Fibroblast of skin of abdomen (primary cell): ENCODE results near the gene DERL2.

Experiments used
- DNase-seq: peaks from one replicate; pipeline ENCODE4 v3.0.0-alpha.2; 2013

The DERL2 gene

DNA sequence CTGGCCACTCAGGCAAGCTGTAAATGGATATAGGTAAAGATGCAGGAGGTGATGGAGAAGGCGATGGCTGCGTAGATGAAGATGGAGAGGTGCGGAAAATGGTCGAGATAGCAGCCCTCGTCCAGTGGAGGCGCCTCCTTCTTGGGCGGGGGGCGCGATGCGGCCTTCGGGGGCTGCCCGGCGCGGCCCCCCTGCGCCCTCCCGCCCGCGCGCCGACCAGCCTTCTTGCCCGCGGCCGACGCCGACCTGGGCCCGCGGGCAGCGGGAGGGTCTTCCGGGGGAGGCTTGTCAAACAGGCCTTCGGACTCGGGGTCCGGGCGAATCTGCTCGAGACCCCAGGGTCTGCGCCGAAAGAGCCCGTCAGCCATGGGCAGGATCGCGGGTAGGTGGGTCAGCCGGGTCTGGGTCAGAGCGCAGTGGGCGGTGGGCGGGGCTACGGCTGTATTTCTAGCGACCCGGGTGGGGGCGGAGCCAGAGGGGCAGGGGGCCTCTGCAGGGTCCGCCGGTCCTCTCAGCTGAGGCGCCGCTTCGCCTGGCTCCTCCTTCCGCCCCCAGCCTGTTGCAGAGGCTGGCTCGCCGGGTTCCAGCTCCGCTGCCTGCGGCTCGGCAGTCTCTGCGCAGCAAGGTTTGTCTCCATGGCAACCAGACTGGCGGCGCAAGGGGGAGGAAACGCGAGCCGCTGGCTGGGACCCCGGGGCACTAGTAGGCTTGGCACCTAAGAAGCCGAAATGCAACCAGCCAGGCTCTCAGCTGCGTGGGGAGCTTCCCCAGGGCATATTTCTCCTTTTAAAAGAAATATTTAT, 14.8 kb upstream of the DERL2 start:
- peak; percentile 89 for DNase-seq

DNA sequence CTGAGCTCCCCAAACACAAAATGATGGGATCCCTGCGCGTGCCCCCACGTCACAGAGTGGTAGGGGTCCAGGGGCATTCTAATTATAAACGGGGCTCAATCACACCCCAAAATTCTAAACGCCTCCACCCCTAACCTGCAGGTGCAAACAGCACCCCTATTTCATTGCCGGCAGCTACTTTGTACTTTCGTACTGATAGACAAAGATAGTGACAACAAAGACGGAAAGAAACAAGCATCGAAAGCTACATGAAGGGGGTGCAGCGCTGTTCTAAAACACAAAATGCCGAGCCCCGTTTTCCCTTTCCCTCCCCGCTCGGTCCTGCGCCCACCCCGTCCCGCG, 14.2 kb upstream of the DERL2 start:
- no peak for DNase-seq

DNA sequence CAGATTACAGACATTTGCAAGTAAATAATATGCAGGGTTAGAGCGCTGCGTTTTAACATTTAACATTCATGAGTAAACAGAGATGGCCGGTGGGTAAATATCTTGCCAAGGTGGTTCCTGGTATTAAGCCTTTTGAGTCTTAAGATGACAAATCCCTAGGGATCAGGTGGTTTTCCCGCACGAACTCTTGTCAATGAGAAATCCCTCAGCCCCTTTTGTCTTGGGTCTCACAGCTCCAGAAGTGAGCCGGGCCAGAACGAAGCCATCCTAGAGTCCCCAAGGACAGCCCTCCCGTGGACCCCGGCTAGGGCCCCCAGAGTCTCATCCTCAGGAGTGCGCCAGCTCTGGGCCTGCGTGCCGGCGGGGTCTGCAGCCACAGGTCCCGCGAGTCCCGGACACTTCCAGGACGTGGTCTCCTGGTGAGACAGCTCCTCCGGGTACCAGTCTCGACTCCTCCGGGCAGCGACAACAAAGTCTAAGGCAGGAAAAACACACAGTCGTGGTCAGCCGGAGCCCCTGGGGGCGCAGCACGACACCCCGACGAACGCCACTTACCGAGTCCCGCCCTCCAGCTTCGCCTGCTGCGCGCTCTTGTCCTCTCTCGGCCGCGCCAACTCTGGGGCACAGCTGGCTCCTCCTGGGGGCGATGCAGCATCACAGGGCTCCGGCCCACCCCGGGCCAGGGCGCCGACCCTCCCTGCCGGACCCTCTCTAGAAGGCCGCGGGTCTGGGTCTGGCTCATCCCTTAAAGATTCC, 13.7 kb upstream of the DERL2 start:
- DNase-seq: no peak

DNA sequence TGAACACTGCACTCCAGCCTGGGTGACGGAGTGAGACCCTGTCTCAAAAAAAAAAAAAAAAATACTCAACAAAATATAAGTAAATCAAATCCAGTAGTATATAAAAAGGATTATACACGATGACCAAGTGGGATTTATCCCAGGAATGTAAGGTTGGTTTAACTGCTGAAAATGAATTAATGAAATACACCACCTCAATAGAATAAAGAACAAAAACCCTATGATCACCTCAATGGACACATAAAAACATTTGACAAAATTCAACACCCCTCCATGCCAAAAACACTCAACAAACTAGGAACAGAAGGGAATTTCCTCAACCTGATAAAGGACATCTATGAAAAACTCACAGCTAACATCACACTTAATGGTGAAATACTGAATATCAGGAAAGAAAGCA, 7.0 kb upstream of the DERL2 start:
- no peak for DNase-seq

DNA sequence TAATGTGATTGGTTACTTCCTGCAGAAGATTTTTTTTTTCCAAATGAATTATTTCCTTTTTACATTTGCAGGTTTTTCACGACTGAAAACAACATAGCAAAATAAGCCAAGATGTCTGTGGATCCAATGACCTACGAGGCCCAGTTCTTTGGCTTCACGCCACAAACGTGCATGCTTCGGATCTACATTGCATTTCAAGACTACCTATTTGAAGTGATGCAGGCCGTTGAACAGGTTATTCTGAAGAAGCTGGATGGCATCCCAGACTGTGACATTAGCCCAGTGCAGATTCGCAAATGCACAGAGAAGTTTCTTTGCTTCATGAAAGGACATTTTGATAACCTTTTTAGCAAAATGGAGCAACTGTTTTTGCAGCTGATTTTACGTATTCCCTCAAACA, 2.8 kb upstream of the DERL2 start:
- no peak for DNase-seq

DNA sequence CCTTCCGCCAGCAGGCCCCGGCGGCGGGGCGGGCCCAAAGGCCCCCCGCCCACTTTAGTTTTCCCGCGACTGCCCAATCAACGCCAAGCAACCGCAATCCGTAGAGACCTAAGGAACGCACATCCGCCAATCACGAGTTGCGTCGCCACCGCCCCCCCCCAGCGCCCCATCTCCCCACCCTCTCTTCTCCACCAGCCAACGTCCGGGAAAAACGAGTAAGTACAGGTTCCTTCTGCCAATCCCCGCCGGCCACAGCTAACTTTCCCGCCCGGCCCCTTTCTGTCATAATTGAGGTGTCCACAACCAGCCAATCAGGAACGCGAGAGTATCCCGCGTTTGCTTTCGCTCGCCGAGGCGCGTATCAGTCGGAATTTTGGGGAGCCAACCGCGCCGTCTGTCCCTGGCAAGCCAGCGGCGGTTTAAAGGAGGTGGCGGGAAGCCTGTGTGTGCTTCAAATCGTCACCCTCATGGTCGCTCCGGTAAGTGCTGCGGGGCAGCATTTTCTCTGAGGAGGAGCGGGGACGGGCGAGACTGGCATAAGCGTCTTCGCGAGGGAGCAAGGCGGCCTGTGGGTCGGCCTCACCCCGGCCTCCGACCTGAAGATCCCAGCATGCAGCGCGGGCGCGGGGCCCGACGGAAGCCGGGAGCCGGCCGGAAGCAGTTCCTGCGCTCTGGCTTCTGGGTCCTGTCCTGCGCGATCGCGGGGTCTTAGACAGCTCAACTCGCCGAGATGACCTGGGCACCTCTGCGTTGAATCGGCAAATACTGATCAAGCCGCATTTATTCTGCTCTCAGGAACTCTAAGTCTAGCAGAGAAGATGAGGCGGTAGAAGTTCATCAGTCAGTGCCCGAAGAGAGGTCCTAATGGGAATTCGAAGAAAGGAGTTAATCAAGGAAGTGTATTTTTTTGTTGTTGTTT, 487 bp upstream of the DERL2 start, which contains the start of gene MIS12:
Gene MIS12 (plus strand): TSS at position 361 of the 919 bp plus-strand sequence. CDS start 2,297 bp downstream, outside the sequence.
- peak; percentile 100 for DNase-seq

DNA sequence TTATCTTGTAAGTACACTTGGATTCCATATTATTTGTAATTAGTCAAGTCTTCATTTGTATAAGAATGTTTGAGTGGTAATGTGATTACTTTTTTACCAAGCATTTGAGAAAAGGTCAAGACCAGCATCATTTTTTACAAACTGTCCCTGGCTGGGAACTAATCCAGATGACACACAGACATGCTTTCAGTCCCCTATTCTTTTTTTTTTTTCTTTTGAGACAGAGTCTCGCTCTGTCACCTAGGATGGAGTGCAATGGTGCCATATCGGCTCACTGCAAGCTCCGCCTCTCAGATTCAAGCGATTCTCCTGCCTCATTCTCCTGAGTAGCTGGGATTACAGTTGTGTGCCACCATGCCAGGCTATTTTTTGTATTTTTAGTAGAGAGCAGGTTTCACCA, 4.5 kb downstream of the DERL2 start:
- no peak for DNase-seq

DNA sequence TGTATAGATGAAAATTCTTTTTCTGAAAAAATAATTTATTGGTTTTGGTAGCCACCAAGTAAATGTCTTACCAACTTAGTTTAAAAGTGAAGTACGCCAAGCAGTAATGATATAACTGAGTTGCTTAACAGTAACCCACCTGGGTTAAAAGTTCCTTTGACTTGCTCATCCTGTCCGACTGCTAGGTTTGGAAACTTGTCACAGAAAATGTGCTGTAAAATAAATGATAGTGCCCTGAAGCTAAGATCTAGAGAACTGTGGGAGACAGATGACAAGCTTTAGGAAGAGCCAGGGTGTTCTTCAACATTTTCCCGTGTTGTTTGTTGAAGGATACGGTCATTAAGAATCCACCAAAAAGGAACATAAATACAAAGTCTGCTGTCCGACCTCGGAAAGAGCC, 5.0 kb downstream of the DERL2 start:
- no peak for DNase-seq

DNA sequence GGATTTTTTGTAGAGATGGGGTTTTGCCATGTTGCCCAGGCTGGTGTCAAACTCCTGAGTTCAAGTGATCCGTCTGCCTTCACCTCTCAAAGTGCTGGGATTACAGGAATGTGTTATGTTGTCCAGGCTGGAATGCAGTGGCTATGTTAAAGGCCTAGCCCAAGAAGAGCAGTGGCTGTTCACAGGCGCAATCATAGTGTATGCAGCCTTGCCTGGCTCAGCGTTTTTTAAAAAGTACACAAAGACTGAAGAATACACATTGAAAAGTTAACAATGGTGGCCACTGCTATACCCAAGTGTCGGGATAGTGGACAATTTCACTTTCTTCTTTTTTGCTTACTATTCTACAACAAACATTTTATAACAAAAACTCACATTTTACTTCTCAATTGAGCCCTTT, 7.0 kb downstream of the DERL2 start:
- DNase-seq: no peak

DNA sequence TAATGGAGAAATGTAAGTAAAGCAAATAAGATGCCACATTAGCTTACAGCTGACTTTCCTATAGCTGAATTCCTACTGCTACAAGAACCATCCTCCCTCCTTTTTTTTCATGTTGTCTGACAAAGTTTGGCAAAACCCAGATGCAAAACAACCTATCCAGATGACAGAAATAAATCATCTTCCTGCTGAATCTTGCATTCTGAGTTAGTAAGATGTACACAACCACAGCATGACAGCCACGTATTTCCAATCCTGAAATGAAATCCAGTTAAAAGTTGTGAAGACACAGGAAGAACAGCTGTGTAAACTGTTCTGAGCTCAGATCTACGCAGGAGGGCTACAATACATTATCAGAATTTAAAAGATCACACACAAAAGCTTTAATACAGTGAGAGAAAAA, 12.1 kb downstream of the DERL2 start:
- DNase-seq: no peak

DNA sequence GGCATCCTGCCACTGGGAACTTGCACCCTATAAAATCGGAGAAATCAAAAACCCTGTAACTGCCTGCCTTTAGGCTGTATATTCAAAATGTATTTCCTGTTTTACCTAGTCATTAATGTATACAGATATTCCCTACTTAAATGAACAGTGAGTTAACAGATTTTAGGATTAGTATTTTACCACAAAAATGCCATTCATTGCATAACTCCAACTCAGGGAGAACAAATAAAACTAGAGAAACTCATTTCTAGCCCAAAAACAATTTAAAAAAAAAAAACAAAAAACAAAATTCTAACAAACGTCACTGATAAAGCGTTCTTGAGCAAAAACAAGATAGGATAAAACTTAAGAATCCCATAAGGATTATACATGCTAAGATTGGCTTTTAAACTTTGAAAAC, 13.5 kb downstream of the DERL2 start:
- no peak for DNase-seq

DNA sequence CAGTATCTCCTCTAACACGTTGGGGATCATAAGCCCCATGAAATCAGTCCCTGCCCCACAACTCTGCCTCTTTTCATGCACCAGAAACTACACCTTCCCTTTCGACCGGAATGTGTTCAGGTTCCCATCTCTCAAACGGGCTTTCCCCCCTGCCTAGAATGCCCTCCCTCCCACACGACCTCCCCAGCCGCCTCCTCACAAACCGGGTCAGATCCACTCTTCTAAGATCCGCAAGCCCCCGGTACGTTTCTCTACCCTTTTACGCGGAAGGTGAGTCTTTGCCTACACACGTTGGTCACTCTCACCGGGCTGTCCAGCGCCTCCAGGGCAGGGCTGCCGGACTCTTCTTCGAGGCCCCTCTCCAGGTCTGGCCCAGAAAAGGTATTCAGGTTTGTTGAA, 17.9 kb downstream of the DERL2 start:
- no peak for DNase-seq

DNA sequence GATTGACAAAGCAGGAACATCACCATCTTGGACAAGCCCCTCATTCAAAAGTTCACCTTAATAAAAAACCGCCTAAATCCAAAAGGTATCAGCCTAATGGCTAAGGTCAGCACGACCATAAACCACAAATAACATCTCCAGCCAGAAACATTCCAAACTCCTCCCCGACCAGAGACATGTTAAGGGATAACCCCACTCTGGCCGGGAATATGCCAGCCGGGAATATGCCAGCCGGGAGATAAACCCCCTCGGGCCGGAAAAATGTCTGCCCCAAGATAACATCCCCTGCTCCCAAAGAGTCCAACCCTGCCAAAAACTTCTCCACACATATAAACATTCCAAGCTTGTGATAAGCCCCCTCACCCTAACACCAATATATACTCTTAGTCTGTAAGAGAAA, 18.6 kb downstream of the DERL2 start:
- DNase-seq: no peak

DNA sequence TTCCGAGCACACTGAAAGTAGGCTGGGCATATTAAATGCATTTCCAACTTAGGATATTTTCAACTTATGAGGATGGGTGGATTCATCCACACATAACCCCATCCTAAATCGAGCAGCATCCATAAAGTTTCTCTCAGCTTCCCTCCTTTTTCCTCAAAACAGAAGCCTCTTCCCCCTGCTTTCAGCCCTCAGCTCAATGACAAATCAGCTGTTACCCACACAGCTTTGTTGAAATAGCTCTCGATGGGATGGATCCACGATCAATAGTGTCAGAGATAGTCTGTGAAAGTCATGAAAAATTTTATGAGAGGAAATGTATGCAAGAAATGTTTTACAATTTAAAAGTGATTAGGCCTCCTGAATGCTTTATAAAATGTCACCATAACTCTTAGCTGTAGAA, 19.7 kb downstream of the DERL2 start:
- no peak for DNase-seq

DNA sequence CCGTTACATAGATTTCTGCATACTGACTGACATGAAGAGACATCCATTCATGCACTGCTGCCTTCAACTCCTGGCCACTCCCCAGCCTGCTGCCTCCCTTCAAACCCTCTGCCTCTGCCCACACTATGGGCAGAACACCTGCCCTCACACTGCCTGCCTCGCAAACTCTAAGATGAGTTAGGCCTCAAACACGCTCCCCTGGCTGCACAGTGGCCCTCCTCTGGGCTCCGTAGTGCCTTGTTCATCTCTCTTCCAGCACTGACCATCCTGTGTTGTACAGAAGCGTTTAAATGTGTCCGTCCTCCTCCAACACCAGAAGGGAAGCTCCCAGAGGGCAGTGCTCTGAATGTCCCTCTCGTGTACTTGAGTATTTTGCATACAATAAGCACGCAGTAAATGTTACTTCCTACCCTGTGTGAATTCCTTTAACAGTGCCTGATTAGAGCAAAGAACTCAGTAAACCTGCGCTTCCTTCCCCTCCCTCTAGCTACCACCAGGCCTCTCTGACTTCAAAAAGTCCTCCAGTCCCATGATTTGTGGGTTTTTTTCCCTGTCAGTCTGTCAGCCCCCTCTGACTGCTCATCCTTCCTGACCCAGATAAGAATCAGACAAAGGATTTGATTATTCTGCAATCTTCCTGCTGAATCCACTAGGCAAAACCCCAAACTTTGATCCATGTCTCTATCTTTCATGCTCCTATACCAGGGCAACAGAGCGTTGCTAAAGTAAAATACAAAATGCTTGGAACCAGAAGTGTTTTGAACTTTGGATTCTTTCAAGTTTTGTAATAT, 21.1 kb downstream of the DERL2 start:
- DNase-seq: no peak

DNA sequence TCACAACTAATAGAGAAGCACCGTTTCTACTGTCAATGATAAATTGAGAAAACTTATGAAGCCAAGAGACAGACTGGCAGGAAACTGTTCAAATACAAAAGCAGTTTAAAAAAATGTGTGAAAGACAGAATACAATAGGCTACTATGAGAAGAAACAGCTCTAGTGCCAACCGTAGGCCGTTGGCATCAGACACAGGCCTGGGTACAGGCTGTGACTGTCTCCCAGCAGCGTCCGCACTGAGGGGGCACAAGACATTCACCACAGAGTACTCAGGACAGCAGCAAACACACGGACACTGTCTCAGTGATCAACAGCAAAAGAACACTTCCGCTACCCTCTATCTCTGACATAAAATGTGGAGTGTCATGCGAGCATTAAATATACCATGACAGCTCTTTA, 39.2 kb downstream of the DERL2 start:
- DNase-seq: no peak

DNA sequence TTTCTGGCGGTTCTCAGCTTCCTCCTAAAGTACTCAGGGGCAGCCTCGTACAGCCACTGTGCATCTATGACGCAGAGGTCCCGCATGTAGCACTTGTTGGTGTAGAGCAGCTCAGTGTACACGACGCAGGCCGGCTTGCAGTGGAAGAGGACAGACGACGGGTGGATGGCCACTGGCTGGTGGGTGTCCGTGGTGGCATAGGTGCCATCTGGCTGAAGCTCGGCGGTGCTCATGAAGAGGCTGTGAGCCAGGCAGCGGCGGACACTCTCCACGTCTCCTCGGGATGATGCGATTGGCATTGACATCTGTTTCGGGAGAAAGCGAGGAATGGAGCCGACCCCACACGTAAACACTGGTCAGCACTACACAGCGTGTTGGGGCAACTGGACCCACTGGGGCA, 41.8 kb downstream of the DERL2 start:
- no peak for DNase-seq

DNA sequence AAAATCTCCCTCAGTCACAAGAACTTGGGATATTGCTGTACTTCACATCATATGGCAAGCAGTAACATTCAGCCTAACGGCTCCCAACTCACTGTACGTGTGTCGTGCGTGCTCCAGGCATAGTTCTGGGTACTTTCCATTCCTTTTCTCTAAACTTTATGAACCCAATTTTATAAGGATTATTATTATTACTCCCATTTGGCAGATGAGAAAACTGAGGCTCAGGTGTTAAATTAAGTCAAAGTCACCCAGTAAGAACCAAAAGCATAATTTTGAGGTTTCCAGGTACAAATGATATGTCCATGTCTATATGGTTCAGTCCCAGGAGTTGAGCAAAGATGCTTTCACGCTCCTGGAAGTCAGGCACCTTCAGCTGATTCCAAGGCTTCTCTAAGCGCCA, 42.2 kb downstream of the DERL2 start:
- DNase-seq: no peak

DNA sequence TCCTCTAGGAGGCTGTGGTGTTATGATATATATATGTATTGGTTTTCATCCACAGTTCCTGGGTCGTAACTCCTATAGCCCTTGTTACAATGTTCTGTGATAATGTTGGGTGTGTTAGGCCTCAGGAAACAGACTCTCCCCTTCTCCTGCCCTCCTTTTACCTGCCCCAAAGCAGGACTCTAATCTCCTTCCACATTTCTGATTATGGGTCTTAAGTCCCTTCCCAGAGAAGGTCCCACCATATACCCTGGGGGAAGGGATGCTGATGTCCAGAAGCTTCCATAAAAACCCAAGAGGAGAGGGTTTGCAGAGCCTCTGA, 46.6 kb downstream of the DERL2 start:
- DNase-seq: no peak

DNA sequence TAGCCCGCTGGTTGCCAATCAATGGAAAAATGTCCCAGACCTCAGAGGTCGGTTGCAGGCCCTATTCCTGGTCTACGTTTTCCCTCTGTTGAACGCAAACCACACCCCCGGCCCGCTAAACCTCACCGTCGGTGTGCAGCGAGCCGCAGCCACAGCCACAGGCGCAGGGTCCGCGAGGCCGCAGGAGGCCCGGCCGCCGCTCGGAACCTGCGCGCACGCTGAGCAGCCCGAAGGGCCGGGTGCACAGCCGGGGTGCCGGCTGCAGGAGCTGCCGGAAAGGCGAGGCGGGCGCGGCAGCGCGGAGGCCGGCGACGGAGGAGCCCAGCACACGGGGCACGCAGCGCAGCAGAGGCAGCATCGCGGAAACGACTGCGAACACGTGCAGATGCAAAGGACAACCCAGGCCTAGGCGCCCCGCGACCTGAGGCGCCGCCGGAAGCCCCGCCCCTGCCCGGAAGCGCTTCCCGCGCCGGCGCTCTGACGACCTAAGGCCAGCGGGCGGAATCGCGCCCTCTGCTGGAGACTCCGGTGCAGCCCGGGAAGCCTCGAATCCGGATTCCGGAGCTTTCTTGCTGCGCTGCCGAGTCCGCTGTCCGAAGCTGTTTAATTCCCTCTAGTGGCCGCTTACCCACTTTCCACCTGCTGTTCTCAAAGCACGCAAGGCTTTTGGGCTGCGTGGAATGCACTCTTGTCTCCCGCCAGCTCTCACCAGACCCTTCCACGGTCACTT, 47.1 kb downstream of the DERL2 start, which contains the start of gene C1QBP:
Gene C1QBP (minus strand): TSS at position 440 of the 730 bp plus-strand sequence. CDS start 82 bp downstream, at position 358.
- DNase-seq: peak; percentile 87

DNA sequence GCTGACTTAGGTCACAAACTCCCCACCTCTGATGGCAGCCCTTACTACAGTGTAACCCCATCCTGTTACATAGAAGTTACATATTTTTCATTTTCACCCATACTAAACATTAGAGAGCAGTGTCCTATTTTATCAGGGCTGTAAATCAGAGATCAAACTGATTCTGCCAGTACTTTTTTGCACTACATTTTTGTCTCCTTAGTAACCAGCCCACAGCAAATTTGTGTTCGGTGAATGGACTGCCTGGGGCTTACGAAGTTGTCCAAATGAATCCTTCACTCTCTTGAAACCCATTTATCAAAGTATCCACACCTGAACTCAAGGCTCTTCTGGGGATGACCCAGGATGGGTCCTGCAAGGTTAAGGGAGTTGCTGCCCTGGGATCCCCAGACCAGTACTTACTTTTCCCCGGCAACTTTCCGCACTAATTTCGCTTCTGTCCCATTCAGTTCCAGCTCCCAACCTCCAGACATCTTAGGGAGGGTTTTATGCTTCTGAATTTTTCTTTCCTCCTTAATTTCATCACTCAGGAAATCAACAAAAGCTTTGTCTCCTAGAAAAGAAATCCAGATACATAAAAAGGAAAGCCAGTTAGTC, 48.2 kb downstream of the DERL2 start:
- DNase-seq: peak; percentile 35
